Measurements from ENCODE around the gene TMEM17.

Gene TMEM17

GRCh38 chr2:62511636-62512035 is 5.6 kb upstream of the TMEM17 start:
- no peak for DNase-seq (ENCODE audit: low read depth)

- no peak for DNase-seq (ENCODE audit: low read depth)
Observed at GRCh38 chr2:62506421-62506750, 391 bp upstream of the TMEM17 start.

GRCh38 chr2:62505109-62505749 is 766 bp downstream of the TMEM17 start:
- peak; percentile 42 for DNase-seq (ENCODE audit: low read depth)

- DNase-seq (ENCODE audit: low read depth) = no peak
Observed at GRCh38 chr2:62504657-62505056, 1.3 kb downstream of the TMEM17 start.

GRCh38 chr2:62501794-62502500 is 4.0 kb downstream of the TMEM17 start:
- DNase-seq (ENCODE audit: low read depth) = no peak

GRCh38 chr2:62501069-62501468 is 4.9 kb downstream of the TMEM17 start:
- DNase-seq (ENCODE audit: low read depth) = no peak

- DNase-seq (ENCODE audit: low read depth) = no peak
Observed at GRCh38 chr2:62499430-62500060, 6.5 kb downstream of the TMEM17 start.

GRCh38 chr2:62498739-62499138 is 7.3 kb downstream of the TMEM17 start:
- DNase-seq (ENCODE audit: low read depth) = no peak

GRCh38 chr2:62495761-62496160 is 10.2 kb downstream of the TMEM17 start:
- DNase-seq (ENCODE audit: low read depth) = no peak

- no peak for DNase-seq (ENCODE audit: low read depth)
Observed at GRCh38 chr2:62492048-62492447, 13.9 kb downstream of the TMEM17 start.

GRCh38 chr2:62489702-62490101 is 16.3 kb downstream of the TMEM17 start:
- no peak for DNase-seq (ENCODE audit: low read depth)

- DNase-seq (ENCODE audit: low read depth) = no peak
Observed at GRCh38 chr2:62489162-62489561, 16.8 kb downstream of the TMEM17 start.

- no peak for DNase-seq (ENCODE audit: low read depth)
Observed at GRCh38 chr2:62486439-62486765, 19.6 kb downstream of the TMEM17 start.

- DNase-seq (ENCODE audit: low read depth) = no peak
Observed at GRCh38 chr2:62485761-62486438, 20.1 kb downstream of the TMEM17 start.

- no peak for DNase-seq (ENCODE audit: low read depth)
Observed at GRCh38 chr2:62482558-62483352, 23.2 kb downstream of the TMEM17 start.

- DNase-seq (ENCODE audit: low read depth) = no peak
Observed at GRCh38 chr2:62479917-62480316, 26.1 kb downstream of the TMEM17 start.

GRCh38 chr2:62478093-62478580 is 27.9 kb downstream of the TMEM17 start:
- DNase-seq (ENCODE audit: low read depth) = no peak

- peak; percentile 46 for DNase-seq (ENCODE audit: low read depth)
Observed at GRCh38 chr2:62477573-62477972, 28.4 kb downstream of the TMEM17 start.

GRCh38 chr2:62475172-62476011 is 30.6 kb downstream of the TMEM17 start:
- DNase-seq (ENCODE audit: low read depth) = no peak

- no peak for DNase-seq (ENCODE audit: low read depth)
Observed at GRCh38 chr2:62474176-62474575, 31.8 kb downstream of the TMEM17 start.

GRCh38 chr2:62473246-62473827 is 32.7 kb downstream of the TMEM17 start:
- no peak for DNase-seq (ENCODE audit: low read depth)

Measured in CMK (cell line).